ENCODE data around the gene DBI. TPM values are rescaled to one million over a fixed set of nuclear protein-coding genes. Genes with fewer than 3 reads are reported as not detected.

DBI gene
- total RNA-seq, 1 donor, result 117 TPM

DNA sequence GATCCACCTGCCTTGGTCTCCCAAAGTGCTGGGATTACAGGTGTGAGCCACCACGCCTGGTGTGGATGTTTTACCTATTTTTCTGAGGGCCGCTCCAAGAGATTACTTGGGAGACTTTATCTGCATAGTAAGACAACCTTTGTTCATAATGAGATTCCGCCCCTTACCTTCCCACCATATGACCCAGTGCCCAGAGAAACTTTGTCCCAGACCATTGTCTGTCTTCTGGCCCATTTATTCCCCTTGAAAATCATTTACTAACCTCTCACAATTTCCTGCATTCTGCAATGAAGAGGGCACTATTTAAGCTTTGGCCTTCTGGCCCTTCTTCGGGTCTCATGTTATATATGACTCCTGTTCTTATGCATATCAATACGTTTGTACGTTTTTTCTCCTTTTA lies 51.1 kb downstream of the DBI start:
- no peak overlapping the region for H3K4me3 ChIP-seq (ENCODE audit: low read depth, low read length)
- TF ChIP-seq, protein P1, sequence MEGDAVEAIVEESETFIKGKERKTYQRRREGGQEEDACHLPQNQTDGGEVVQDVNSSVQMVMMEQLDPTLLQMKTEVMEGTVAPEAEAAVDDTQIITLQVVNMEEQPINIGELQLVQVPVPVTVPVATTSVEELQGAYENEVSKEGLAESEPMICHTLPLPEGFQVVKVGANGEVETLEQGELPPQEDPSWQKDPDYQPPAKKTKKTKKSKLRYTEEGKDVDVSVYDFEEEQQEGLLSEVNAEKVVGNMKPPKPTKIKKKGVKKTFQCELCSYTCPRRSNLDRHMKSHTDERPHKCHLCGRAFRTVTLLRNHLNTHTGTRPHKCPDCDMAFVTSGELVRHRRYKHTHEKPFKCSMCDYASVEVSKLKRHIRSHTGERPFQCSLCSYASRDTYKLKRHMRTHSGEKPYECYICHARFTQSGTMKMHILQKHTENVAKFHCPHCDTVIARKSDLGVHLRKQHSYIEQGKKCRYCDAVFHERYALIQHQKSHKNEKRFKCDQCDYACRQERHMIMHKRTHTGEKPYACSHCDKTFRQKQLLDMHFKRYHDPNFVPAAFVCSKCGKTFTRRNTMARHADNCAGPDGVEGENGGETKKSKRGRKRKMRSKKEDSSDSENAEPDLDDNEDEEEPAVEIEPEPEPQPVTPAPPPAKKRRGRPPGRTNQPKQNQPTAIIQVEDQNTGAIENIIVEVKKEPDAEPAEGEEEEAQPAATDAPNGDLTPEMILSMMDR (IDR thresholded peaks at IDR 0.05; ENCODE audit: insufficient read depth, low read depth, low read length), result no peak
- no peak for DNase-seq (ENCODE audit: low read depth)

DNA sequence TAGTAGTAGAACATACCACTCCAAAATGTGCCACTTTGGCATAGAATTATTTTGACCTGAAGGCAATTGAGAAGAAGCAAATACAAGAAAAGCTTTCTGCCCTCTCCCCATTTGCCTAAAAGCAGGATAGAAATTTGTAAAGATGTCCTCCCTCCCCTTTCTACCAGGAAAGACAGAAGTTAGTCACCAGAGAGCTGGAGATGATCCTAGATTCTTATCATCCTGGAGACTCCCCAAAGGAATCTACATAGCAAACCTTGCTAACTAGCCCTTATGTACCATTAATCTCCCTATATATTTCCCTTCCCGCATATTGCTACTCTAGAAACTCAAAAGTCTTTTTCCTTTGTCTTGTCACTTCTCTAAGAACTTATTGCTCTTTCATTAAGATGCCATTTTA lies 52.3 kb downstream of the DBI start:
- TF ChIP-seq, protein P1 (IDR thresholded peaks at IDR 0.05; ENCODE audit: insufficient read depth, low read depth, low read length), result no peak
- no peak for DNase-seq (ENCODE audit: low read depth)
- H3K4me3 ChIP-seq (ENCODE audit: low read depth, low read length), result no peak overlapping the region

DNA sequence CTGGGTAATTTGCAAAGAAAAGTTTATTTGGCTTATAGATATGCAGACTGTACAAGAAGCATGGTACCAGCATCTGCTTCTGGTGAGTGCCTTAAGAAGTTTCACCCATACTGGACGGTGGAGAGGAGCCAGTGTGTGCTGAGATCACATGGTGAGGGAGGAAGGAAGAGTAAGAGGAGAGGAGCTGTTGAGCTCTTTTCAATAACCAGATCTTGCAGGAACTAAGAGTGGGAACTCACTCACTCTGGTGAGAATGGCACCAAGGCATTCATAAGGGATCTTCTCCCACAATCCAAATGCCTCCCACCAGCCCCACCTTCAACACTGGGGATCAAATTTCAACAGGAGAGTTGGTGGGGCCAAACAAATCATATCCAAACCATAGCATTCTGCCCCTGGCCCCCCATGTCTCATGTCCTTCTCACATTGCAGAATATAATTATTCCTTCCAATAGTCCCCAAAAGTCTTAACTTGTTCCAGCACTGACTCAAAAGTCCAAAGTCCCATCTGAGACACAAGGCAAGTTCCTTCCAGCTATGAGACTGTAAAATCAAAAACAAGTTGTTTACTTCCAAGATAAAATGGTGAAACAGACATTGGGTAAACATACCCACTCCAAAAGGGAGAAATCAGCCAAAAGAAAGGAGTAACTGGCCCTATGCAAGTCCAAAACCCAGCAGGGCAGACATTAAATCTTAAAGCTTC lies 53.2 kb downstream of the DBI start:
- no peak overlapping the region for H3K4me3 ChIP-seq (ENCODE audit: low read depth, low read length)
- no peak for DNase-seq (ENCODE audit: low read depth)
- TF ChIP-seq, protein P1 (IDR thresholded peaks at IDR 0.05; ENCODE audit: insufficient read depth, low read depth, low read length), result no peak

DNA sequence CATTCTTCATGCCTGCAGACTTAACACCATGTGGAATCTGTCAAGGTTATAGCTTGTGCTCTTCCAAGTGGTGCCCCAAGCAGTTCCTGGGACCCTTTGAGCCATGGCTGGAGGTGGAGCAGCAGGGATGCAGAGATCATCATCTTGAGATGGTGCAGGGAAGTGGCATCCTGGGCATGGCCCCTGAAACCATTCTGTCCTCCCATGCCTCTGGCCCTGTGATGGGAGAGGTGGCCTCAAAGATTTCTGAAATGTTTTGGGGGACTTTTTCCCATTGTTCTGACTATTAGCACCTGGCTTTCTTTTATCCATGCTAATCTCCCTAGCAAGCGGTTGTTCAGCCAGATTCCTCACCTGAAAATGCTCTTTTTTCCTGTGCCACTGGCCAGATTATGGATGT lies 54.5 kb downstream of the DBI start:
- DNase-seq (ENCODE audit: low read depth), result no peak
- H3K4me3 ChIP-seq (ENCODE audit: low read depth, low read length), result no peak overlapping the region
- TF ChIP-seq, protein P1 (IDR thresholded peaks at IDR 0.05; ENCODE audit: insufficient read depth, low read depth, low read length), result no peak

DNA sequence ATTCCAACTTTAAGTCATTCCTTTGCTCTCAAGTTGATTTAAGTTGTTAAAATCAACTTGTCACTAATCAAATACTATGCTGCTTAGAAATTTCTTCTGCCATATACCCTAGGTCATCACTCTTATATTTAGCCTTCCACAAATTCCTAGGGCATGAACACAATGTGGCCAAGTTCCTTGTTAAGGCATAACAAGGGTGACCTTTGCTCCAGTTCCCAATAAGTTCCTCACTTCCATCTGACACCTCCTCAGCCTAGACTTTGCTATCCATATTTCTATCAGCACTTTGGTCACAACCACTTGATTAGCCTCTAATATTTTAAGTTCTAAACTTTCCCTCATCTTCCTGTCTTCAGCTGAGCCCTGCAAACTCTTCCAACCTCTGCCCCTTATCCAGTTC lies 55.0 kb downstream of the DBI start:
- no peak overlapping the region for H3K4me3 ChIP-seq (ENCODE audit: low read depth, low read length)
- DNase-seq (ENCODE audit: low read depth), result no peak
- TF ChIP-seq, protein P1 (IDR thresholded peaks at IDR 0.05; ENCODE audit: insufficient read depth, low read depth, low read length), result no peak

Other genes starting within 250 kb of the DBI start
- gene C1QL2, start 208.2 kb upstream of the DBI start, total RNA-seq, result not detected in 2 replicates
- gene STEAP3, start 143.1 kb upstream of the DBI start, total RNA-seq, result 14.5 and 17.7 TPM in 2 replicates
- 8.6 and 9.3 TPM in 2 replicates for gene C2orf76, start 143 bp upstream of the DBI start, total RNA-seq
- 0.64 and 1.3 TPM in 2 replicates for gene TMEM37, start 64.9 kb downstream of the DBI start, total RNA-seq
- gene SCTR, start 157.5 kb downstream of the DBI start, total RNA-seq, result not detected in 2 replicates
- gene CFAP221, start 177.5 kb downstream of the DBI start, total RNA-seq, result not detected in 2 replicates

Measured in fibroblast of villous mesenchyme (primary cell).